Measurements from ENCODE around the gene B4GALT2. TPM values are rescaled to one million over a fixed set of nuclear protein-coding genes. Genes with fewer than 3 reads are reported as not detected.
A peak's percentile ranks its signal among the peaks of the same experiment; 100 is the strongest.

B4GALT2 gene
- total and polyA plus RNA-seq, 9 of the 15 experiments (the other 6 are each of a cell fraction or from before 2014, with no cell fraction given) = 1.3 to 86.8 (median 43.8) TPM

GRCh38 chr1:43946236-43947060 is 32.6 kb upstream of the B4GALT2 start, which contains the start of gene IPO13 (continued):
- TF ChIP-seq RREB1 (CRISPR knock-in tag; IDR thresholded peaks at IDR 0.05) (no peak; the same call in 1 of the 2 replicates), CUX1 (CRISPR knock-in tag; IDR thresholded peaks at IDR 0.05) (no peak), VEZF1 (CRISPR knock-in tag; IDR thresholded peaks at IDR 0.05) (peak; percentile 93)

Data from K562 (cell line).